Stomach smooth muscle (tissue), 2 donors: ENCODE measurements around the gene PNCK.

ENCODE experiments used
- H3K27ac ChIP-seq: one replicate; pipeline ENCODE4 v1.7.0; 2013; ENCODE audit warnings: mild to moderate bottlenecking, low read length, inconsistent platforms
- H3K27me3 ChIP-seq, 2 donors: one replicate each; pipeline ENCODE4 v1.7.0; 2013; ENCODE audit warnings: low read length in 2 of 2; ENCODE audit not compliant: insufficient read depth in 2 of 2, control insufficient read depth in 1 of 2
- H3K36me3 ChIP-seq, 2 donors: one replicate each; pipeline ENCODE4 v1.7.0; 2013; ENCODE audit warnings: low read length in 2 of 2; ENCODE audit not compliant: control insufficient read depth in 2 of 2, insufficient read depth in 2 of 2
- H3K4me1 ChIP-seq: one replicate; pipeline ENCODE4 v1.7.0; 2013; ENCODE audit warnings: low read length; ENCODE audit not compliant: control insufficient read depth, insufficient read depth
- H3K4me3 ChIP-seq, 2 donors: one replicate each; pipeline ENCODE4 v1.7.0; 2013; ENCODE audit warnings: low read length in 2 of 2
- H3K9ac ChIP-seq, 2 donors: one replicate each; pipeline ENCODE4 v1.7.0; 2013; ENCODE audit warnings: low read length in 2 of 2, mild to moderate bottlenecking in 1 of 2
- H3K9me3 ChIP-seq, 2 donors: one replicate each; pipeline ENCODE4 v1.7.0; 2013; ENCODE audit warnings: low read length in 2 of 2; ENCODE audit not compliant: control insufficient read depth in 2 of 2
- donor health status: healthy.
- donor health status: Pancreatic carcinoma.

PNCK gene

DNA sequence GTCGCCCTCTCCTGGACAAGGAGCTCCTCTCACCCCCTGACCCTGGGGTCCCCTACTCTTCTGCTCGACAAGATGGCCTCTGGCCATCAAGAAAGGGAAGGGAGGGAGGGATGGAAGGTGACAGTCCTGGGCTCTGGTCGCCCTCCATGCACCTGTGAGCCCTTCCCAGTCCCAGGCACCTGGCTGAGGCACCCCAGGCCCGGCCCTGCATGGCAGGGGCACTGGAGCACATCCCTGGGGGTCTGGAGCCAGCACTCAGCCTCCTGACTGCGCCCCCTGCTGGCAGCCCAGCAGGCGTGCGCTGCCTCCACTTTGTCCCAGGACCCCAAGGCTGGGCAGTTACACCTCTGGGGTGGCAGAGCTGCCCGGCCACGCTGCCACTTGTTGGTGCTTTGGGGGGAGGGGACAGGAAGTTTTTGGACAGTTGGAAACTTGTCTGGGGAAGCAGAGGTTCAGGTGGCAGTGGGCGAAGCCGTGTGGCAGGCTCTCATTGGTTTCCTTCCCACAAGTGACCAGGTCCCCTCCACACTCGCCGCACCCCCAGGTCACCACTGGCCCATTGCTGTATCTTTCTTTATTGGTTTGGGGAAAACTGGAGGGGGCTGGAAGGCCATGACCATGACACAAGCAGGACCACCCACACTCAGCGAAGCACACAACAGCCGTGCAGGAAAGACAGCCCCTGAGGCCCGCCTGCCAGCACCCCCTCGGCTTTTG is 4.3 kb downstream of the PNCK start:
- no peak overlapping the region for H3K4me3 ChIP-seq
- H3K36me3 ChIP-seq = no peaks in the 10 kb centered on the region
- no peaks in the 10 kb centered on the region for H3K9me3 ChIP-seq
- H3K27me3 ChIP-seq = peaks cover 0 to 16% of the 10 kb centered on the region in 2 donors
- peak overlapping the region; percentile 60 for H3K27ac ChIP-seq
- H3K9ac ChIP-seq = no peak overlapping the region
- H3K4me1 ChIP-seq = peaks cover 26% of the 10 kb centered on the region

DNA sequence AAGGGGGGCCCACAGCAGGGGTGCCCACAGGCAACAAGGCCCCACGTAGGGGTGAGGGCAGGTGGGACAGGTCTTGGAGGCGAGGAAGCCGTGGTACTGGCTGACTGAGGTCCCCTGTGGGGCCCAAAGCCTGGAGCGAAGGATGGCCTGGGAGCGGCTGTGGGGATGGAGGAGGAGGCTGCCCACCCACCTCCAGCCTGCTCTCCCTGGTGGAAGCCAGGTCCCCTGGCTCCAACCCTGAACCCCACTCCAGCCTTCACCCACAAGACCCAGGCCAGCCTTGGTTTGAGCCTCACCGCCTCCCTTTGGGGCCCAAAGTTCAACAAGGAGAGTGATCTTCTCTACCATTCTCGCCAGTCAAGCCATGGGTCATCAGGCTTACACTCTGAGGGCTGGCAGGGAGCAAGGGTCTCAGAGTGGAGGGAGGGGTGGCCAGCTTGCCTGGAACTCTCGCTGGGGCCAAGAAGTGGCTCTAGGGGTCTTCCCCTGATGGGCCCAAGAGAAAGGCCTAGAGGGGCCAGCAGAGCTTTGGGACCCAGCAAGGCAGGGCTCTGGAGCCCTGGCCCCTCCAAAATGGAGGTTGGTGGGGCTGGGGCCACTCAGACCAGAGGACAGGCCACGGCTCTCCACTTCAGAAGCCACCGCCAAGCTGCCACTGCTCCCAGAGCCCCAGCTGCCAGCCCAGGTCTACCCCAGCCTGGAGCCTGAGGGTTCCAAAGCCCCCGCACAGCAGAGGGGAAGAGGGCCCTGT is 5.0 kb downstream of the PNCK start:
- peak overlapping the region; percentile 60 for H3K27ac ChIP-seq

DNA sequence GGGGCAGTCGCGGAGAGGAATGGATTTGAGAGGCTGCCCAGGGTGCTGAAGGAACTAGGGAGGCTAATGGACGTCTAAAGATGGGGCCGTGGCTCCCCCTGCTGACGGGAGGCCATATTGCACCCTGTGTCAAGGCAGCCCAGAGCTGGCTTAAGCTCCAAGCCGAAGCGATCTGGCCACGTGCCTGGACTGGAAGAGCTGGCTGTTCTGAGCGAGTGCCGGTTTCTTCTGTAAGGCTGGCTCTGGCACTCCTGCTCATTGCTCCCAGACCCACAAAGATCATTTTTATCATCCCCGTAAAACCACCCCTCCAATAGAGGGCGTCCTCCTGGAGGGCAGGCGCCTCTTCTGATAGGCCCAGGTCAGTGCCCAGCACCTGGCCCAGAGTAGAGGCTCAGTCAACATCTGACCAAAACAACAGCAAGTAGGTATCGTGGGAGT is 5.6 kb downstream of the PNCK start:
- H3K27ac ChIP-seq = peak overlapping the region; percentile 60
- peaks cover 0 to 17% of the 10 kb centered on the region in 2 donors for H3K27me3 ChIP-seq
- peak overlapping the region in 1 of 2 donors; percentile 40 for H3K4me3 ChIP-seq
- H3K4me1 ChIP-seq = peaks cover 26% of the 10 kb centered on the region
- H3K36me3 ChIP-seq = no peaks in the 10 kb centered on the region
- H3K9ac ChIP-seq = no peak overlapping the region
- no peaks in the 10 kb centered on the region for H3K9me3 ChIP-seq

More for the DNA sequence above, 5.0 kb downstream of the PNCK start:
- H3K4me1 ChIP-seq = peaks cover 26% of the 10 kb centered on the region
- H3K4me3 ChIP-seq = no peak overlapping the region
- H3K9me3 ChIP-seq = no peaks in the 10 kb centered on the region
- H3K9ac ChIP-seq = no peak overlapping the region
- peaks cover 0 to 17% of the 10 kb centered on the region in 2 donors for H3K27me3 ChIP-seq
- H3K36me3 ChIP-seq = no peaks in the 10 kb centered on the region

DNA sequence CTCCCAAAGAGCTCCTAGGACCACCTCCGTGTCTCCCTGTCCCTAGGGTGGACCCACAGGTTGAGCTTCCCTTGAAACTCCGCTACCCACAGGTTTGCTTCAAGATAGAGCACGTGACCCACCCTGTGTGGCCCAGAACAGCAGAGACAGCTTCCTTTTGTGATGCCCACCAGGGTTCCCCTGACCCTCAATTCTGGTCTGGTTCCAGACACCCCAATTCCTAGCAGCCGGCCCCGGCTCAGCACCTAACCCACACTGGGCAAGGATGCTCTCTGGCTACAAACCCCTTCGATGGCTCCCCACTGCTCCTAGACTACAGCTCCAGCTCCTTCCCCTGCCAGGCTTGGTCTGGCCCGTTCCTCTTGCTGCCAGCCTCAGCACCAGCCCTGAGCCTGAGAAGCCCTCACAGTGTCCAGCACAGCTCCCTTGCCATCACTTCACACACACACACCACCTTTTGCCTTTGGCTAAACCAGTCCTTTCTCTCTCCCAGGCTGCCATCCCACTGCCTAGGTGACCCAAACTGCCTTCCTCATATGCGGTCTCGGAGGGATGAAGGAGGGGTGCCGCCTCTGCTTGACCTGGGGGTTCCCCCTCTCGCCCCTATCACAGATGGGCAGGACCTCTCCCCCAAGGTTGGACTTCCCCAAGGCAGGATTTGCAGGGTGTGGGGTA is 6.2 kb downstream of the PNCK start:
- no peaks in the 10 kb centered on the region for H3K9me3 ChIP-seq
- peaks cover 0 to 17% of the 10 kb centered on the region in 2 donors for H3K27me3 ChIP-seq
- H3K27ac ChIP-seq = no peak overlapping the region
- H3K9ac ChIP-seq = no peak overlapping the region
- peaks cover 26% of the 10 kb centered on the region for H3K4me1 ChIP-seq
- H3K4me3 ChIP-seq = peak overlapping the region in 1 of 2 donors; percentile 40
- H3K36me3 ChIP-seq = no peaks in the 10 kb centered on the region

DNA sequence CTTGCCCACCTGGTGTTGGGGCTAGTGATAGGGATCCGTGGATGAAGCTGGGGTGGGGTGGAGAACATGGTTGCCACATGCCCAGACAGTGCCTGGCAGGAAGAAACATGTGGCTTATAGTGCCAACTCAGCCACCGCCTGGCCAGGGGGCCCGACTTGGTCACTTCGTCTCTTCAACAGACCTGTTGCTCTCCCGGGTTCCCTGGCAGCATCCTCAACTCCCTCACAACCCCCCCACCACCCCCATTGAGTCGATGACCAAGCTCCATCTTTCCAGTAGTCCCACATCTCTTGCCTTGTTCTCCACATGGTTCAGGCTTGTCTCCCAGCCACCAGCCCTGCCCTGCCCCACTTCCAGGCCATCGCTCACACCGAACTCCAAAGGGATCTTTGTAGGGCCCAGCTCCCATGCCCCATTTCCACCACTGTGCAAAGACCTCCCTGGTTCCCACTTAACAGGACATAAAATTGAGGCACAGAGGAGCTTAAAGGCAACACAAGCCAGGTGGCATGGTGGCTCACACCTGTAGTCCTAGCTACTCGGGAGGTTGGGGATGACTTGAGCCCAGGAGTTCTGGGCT is 7.8 kb downstream of the PNCK start:
- Histone ChIP-seq H3K9ac (no peak overlapping the region), H3K27me3 (peaks cover 2 to 27% of the 10 kb centered on the region in 2 donors), H3K4me3 (no peak overlapping the region), H3K36me3 (no peaks in the 10 kb centered on the region), H3K9me3 (no peaks in the 10 kb centered on the region), H3K4me1 (peaks cover 14% of the 10 kb centered on the region), H3K27ac (no peak overlapping the region)

DNA sequence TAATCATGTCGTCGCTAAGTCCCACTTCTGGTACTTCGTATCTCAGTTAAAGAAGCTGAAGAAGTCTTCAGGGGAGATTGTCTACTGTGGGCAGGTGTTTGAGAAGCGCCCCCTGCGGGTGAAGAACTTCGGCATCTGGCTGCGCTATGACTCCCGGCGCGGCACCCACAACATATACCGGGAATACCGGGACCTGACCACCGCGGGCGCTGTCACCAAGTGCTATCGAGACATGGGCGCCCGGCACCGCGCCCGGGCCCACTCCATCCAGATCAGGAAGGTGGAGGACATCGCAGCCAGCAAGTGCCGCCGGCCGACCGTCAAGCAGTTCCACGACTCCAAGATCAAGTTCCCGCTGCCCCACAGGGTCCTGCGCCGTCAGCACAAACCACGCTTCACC is 11.3 kb downstream of the PNCK start:
- Histone ChIP-seq H3K9me3 (no peaks in the 10 kb centered on the region), H3K4me3 (no peak overlapping the region), H3K27me3 (peaks cover 5 to 20% of the 10 kb centered on the region in 2 donors), H3K36me3 (no peaks in the 10 kb centered on the region), H3K9ac (no peak overlapping the region), H3K27ac (no peak overlapping the region), H3K4me1 (no peaks in the 10 kb centered on the region)

DNA sequence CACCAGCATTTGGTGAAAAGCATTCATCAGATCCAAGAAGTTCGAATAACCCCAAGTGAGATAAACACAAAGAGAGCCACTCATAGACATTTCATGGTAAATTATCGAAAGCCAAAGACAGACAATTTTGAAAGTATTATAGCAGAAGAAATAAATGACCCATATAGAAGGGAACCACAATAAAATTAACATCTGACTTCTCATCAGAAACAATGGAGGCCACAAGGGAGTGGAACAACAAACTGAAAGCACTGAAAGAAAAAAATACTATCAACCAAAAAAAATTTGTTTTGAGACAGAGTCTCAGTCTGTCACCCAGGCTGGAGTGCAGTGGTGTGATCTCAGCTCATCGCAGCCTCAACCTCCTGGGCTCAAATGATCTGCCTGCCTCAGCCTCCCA is 14.3 kb downstream of the PNCK start:
- no peak overlapping the region for H3K9ac ChIP-seq
- H3K4me3 ChIP-seq = no peak overlapping the region
- H3K4me1 ChIP-seq = no peaks in the 10 kb centered on the region
- no peak overlapping the region for H3K27ac ChIP-seq
- H3K27me3 ChIP-seq = peaks cover 5 to 10% of the 10 kb centered on the region in 2 donors
- peaks cover 0 to under 1% of the 10 kb centered on the region in 2 donors for H3K9me3 ChIP-seq
- H3K36me3 ChIP-seq = no peaks in the 10 kb centered on the region

DNA sequence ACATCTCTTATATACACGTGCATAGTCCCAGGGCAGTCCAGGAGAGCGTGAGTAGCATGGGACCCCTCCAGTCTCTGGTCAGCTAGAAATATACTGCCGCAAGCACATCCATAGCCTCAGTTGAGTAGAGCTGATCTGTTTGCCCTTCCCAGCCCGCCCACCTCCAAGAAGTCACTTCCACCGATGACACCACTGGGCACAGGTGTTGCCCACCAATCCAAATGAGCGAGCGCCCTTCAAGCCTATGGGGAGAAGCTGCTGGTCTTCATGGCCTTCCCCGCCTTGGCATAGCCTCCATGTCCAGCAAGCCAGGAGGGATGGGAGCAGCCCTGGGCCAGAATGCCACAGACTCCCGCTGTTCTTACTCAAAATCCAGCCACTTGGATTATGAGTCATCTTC is 16.5 kb downstream of the PNCK start:
- Histone ChIP-seq H3K4me1 (no peaks in the 10 kb centered on the region), H3K27ac (no peak overlapping the region), H3K9me3 (peaks cover 0 to 10% of the 10 kb centered on the region in 2 donors), H3K4me3 (no peak overlapping the region), H3K9ac (no peak overlapping the region), H3K27me3 (peaks cover 5 to 7% of the 10 kb centered on the region in 2 donors), H3K36me3 (no peaks in the 10 kb centered on the region)

DNA sequence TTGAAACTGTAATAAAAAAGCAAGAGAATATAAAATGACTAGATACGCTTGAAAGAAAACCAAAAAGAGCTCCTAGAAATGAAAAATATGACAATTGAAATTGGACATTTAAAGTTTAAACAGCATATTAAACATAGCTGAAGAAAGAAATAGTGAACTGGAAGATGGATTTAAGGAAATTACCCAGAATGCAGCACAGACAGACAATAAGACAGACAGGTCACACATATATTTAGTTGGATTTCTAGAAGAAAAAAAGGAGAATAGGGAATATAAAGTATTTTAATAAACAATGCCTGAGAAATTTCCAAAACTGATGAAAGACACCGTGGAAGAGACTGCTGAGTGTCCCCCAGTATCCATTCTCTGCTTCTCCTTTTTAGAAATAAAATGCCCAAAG is 20.1 kb downstream of the PNCK start:
- Histone ChIP-seq H3K9me3 (peaks cover 0 to 10% of the 10 kb centered on the region in 2 donors), H3K4me3 (no peak overlapping the region), H3K27me3 (peaks cover 2 to 10% of the 10 kb centered on the region in 2 donors), H3K36me3 (no peaks in the 10 kb centered on the region), H3K9ac (no peak overlapping the region), H3K4me1 (no peaks in the 10 kb centered on the region), H3K27ac (no peak overlapping the region)

DNA sequence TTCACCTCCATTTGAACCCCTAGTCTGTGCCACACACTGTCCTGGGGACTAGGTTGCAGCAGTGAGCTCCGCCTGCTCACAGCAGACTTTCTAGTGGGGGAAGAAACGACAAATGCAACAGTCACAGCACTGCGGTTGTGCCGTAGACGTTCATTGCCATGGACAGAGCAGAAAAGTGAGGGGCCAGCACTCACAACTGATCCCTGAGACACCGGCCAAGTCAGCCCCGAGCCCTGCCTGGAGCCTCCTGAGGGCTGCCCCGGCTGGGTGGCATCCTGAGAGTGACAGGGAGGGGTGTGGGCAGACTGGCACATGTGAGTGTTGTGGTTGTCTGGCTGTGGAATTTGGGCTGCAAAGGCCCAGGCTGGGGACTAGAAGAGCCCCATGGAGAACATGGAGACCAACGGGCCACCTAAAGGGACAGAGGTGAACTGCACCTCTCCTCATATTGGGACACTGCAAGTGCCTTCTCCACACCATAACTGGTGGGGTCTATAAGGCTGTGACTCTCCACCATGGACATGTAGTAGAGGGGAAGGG is 22.0 kb downstream of the PNCK start:
- Histone ChIP-seq H3K4me1 (peaks cover 7% of the 10 kb centered on the region), H3K36me3 (no peaks in the 10 kb centered on the region), H3K4me3 (no peak overlapping the region), H3K9me3 (peaks cover 0 to 10% of the 10 kb centered on the region in 2 donors), H3K27ac (no peak overlapping the region), H3K27me3 (peaks cover 12 to 22% of the 10 kb centered on the region in 2 donors), H3K9ac (no peak overlapping the region)
